ENCODE results near the gene CPM. TPM values are rescaled to one million over a fixed set of nuclear protein-coding genes. Genes with fewer than 3 reads are reported as not detected.

CPM gene
- total and polyA plus RNA-seq, 9 donors, result 21.3 to 64.6 (median 37.9) TPM

DNA sequence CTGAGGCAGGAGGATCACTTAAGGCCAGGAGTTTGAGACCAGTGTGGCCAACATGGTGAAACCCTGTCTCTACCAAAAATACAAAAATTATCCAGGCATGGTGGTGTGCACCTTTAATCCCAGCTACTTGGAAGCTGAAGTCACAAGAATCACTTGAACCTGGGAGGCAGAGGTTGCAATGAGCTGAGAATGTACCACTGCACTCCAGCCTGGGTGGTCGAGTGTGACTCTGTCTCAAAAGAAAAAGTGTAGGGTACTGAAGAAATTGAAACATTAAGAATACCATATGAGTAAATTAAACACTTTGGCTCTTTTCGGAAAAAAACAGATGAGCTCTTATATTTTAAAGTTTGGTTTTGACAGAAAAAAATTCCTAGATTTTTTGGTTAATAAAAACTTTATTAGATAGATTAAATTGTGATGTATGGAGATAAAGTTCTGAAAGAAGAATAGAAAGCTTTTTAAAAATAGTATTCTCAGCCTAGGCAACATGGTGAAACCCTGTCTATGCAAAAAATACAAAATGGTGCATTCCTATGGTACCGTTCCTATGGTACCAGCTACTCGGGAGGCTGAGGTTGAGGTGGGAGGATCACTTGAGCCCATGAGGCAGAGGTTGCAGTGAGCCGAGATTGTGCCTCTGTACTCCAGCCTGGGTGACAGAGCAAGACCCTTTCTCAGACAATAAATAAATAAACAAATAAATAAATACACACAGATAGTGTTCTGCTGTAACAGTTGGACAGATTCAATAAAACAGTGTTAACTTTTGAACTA is 104.9 kb downstream of the CPM start:
- Histone ChIP-seq H3K27ac (no peak overlapping the region), H3K9me3 (no peaks in the 10 kb centered on the region), H3K4me1 (ENCODE audit: insufficient read depth) (no peaks in the 10 kb centered on the region), H3K36me3 (no peaks in the 10 kb centered on the region), H3K27me3 (no peaks in the 10 kb centered on the region), H3K4me3 (no peak overlapping the region)
- intact Hi-C loops (cut with DNase I), result no loop called here
- no peak for TF ChIP-seq EP300 (IDR thresholded peaks at IDR 0.05)
- no peak for TF ChIP-seq POLR2A (IDR thresholded peaks at IDR 0.05)
- TF ChIP-seq, protein P1, sequence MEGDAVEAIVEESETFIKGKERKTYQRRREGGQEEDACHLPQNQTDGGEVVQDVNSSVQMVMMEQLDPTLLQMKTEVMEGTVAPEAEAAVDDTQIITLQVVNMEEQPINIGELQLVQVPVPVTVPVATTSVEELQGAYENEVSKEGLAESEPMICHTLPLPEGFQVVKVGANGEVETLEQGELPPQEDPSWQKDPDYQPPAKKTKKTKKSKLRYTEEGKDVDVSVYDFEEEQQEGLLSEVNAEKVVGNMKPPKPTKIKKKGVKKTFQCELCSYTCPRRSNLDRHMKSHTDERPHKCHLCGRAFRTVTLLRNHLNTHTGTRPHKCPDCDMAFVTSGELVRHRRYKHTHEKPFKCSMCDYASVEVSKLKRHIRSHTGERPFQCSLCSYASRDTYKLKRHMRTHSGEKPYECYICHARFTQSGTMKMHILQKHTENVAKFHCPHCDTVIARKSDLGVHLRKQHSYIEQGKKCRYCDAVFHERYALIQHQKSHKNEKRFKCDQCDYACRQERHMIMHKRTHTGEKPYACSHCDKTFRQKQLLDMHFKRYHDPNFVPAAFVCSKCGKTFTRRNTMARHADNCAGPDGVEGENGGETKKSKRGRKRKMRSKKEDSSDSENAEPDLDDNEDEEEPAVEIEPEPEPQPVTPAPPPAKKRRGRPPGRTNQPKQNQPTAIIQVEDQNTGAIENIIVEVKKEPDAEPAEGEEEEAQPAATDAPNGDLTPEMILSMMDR (IDR thresholded peaks at IDR 0.05), result no peak
- DNase-seq, result no peak
- 73 to 80% (median 77%) methylated on average over 5 of the region's 5 CpGs for WGBS, 3 donors

DNA sequence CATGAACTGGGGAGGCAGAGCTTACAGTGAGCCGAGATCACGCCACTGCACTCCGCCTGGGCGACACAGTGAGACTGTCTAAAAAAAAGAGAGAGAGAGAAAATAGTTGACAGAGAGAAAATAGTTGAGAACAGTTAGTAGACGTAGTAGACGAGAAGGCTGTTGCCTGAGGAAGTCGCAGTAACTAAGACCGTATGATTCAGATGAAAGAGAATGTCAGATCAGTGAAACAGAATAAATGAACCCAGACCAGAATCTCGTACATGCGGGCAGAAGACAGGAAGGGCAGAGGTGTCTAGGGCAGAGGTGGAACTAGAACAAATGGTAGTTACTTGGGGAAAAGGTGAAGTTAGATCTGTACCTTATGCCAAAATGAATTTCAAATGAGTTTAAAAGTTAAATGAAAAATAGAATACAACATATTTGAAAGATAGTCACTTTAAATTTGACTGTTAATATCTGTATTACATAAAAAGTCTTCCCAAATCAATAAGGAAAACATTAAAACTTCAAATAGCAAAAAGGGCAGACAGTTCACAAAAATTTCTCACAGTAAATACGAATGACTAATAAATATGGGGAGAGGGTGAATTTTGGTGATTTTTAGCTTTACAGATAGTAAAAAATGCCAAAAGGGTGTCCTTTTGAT is 107.3 kb downstream of the CPM start:
- intact Hi-C loops (cut with DNase I), result no loop called here
- H3K4me3 ChIP-seq, result no peak overlapping the region
- DNase-seq, result no peak
- no peaks in the 10 kb centered on the region for H3K27me3 ChIP-seq
- 92 to 95% (median 92%) methylated on average over 11 of the region's 11 CpGs for WGBS, 3 donors
- no peaks in the 10 kb centered on the region for H3K4me1 ChIP-seq (ENCODE audit: insufficient read depth)
- H3K36me3 ChIP-seq, result no peaks in the 10 kb centered on the region
- TF ChIP-seq, protein P1 (IDR thresholded peaks at IDR 0.05), result no peak
- TF ChIP-seq POLR2A (IDR thresholded peaks at IDR 0.05) (no peak), EP300 (IDR thresholded peaks at IDR 0.05) (no peak)
- no peak overlapping the region for H3K27ac ChIP-seq
- no peaks in the 10 kb centered on the region for H3K9me3 ChIP-seq

DNA sequence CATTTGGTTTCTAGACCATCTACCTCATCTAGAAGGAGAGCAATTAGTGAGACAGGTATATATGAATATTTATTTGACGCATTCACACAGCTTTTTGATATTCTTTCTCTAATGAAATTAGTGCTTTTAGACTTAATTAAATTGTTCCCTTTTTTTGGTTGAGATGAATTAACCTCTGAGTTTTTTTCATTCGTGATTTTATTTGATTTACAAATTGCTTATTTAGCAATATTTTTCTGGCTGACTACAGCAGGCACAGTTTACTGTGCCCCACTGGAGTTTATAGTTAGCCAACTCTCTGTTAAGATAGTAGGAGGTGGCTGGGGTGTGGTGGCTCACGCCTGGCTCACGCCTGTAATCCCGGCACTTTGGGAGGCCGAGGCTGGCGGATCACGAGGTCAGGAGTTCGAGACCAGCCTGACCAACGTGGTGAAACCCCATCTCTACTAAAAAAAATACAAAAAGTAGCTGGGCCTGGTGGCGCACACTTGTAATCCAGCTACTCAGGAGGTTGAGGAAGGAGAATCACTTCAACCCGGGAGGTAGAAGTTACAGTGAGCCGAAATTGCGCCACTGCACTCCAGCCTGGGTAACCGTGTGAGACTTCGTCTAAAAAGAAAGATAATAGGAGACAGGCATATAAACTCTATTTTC is 108.2 kb downstream of the CPM start:
- H3K27ac ChIP-seq, result no peak overlapping the region
- H3K36me3 ChIP-seq, result no peaks in the 10 kb centered on the region
- no peaks in the 10 kb centered on the region for H3K9me3 ChIP-seq
- no peaks in the 10 kb centered on the region for H3K27me3 ChIP-seq
- no peaks in the 10 kb centered on the region for H3K4me1 ChIP-seq (ENCODE audit: insufficient read depth)
- H3K4me3 ChIP-seq, result no peak overlapping the region
- WGBS, 3 donors, result 93 to 95% (median 94%) methylated on average over 16 of the region's 16 CpGs
- intact Hi-C loops (cut with DNase I), result no loop called here
- no peak for DNase-seq
- TF ChIP-seq EP300 (IDR thresholded peaks at IDR 0.05) (no peak), POLR2A (IDR thresholded peaks at IDR 0.05) (no peak)
- TF ChIP-seq, protein P1 (IDR thresholded peaks at IDR 0.05), result no peak

DNA sequence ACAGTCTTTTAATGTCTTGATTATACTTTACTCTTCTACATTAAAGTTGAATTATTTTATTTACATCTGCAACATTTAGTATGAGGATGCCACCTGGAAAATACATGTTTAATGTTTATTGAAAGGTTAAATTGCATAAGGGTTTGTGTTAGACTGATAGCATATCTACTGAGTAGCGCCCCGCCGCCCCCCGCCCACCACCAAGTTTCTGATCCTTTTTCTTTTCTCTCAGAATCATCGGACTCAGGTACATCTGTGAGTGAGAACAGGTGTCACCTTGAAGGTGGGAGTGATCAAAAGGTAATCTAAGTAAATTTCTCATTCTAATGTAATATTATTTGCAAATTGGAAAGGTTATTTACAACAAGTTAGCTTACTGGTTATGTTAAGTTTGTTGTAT is 108.8 kb downstream of the CPM start:
- H3K4me1 ChIP-seq (ENCODE audit: insufficient read depth), result no peaks in the 10 kb centered on the region
- no peaks in the 10 kb centered on the region for H3K27me3 ChIP-seq
- WGBS, 3 donors, result 91 to 93% (median 93%) methylated on average over 5 of the region's 5 CpGs
- intact Hi-C loops (cut with DNase I), result no loop called here
- no peak for DNase-seq
- H3K9me3 ChIP-seq, result no peaks in the 10 kb centered on the region
- H3K36me3 ChIP-seq, result no peaks in the 10 kb centered on the region
- no peak overlapping the region for H3K4me3 ChIP-seq
- TF ChIP-seq, protein P1 (IDR thresholded peaks at IDR 0.05), result no peak
- TF ChIP-seq POLR2A (IDR thresholded peaks at IDR 0.05), result no peak
- no peak overlapping the region for H3K27ac ChIP-seq
